H9 (cell line): Measurements from ENCODE around the gene ARSJ. TPM values are rescaled to one million over a fixed set of nuclear protein-coding genes. Genes with fewer than 3 reads are reported as not detected.

ENCODE experiments used
- DNase-seq: peaks from one replicate; pipeline ENCODE4 v3.0.0-alpha.2; 2017
- H2AFZ ChIP-seq: one replicate; pipeline ENCODE4 v1.6.1; 2013; ENCODE audit warnings: mild to moderate bottlenecking, low read length, control low read depth, moderate library complexity
- H2AK5ac ChIP-seq: 2 replicates; pipeline ENCODE4 v1.6.1; 2013; ENCODE audit warnings: low read length, control low read depth, mixed read lengths; ENCODE audit not compliant: insufficient read length
- H2BK120ac ChIP-seq: one replicate; pipeline ENCODE4 v1.6.1; 2013; ENCODE audit warnings: low read depth, mild to moderate bottlenecking, low read length, control low read depth, inconsistent platforms; ENCODE audit not compliant: poor library complexity, severe bottlenecking
- H2BK12ac ChIP-seq: 2 replicates; pipeline ENCODE4 v1.6.1; 2013; ENCODE audit warnings: low read length, control low read depth, mixed read lengths, low read depth; ENCODE audit not compliant: insufficient read length
- H2BK15ac ChIP-seq: 2 replicates; pipeline ENCODE4 v1.6.1; 2013; ENCODE audit warnings: low read depth, low read length, control low read depth
- H2BK20ac ChIP-seq: one replicate; pipeline ENCODE4 v1.6.1; 2013; ENCODE audit warnings: low read depth, mild to moderate bottlenecking, low read length, control low read depth, inconsistent platforms; ENCODE audit not compliant: poor library complexity, severe bottlenecking
- H2BK5ac ChIP-seq: 2 replicates; pipeline ENCODE4 v1.6.1; 2013; ENCODE audit warnings: low read length, control low read depth, mixed read lengths; ENCODE audit not compliant: insufficient read length
- H3K14ac ChIP-seq: 2 replicates; pipeline ENCODE4 v1.6.1; 2013; ENCODE audit warnings: low read length, control low read depth; ENCODE audit not compliant: insufficient read depth
- H3K18ac ChIP-seq: 2 replicates; pipeline ENCODE4 v1.6.1; 2013; ENCODE audit warnings: low read depth, mild to moderate bottlenecking, mixed read lengths, low read length, control low read depth; ENCODE audit not compliant: insufficient read length
- H3K23ac ChIP-seq: 2 replicates; pipeline ENCODE4 v1.6.1; 2013; ENCODE audit warnings: low read length, control low read depth, mixed read lengths, low read depth; ENCODE audit not compliant: insufficient read length
- H3K23me2 ChIP-seq: 2 replicates; pipeline ENCODE4 v1.6.1; 2013; ENCODE audit warnings: low read depth, mild to moderate bottlenecking, mixed read lengths, low read length, control low read depth; ENCODE audit not compliant: insufficient read length, poor library complexity, severe bottlenecking
- H3K27ac ChIP-seq: 2 replicates; pipeline ENCODE4 v1.5.1; 2013; ENCODE audit warnings: low read length, control low read depth, mixed read lengths, low read depth; ENCODE audit not compliant: insufficient read length
- H3K27me3 ChIP-seq: 2 replicates; pipeline ENCODE4 v1.6.1; 2013; ENCODE audit warnings: low read length, control low read depth, inconsistent platforms; ENCODE audit not compliant: insufficient read depth
- H3K4ac ChIP-seq: 2 replicates; pipeline ENCODE4 v1.6.1; 2013; ENCODE audit warnings: low read depth, mild to moderate bottlenecking, control low read depth, inconsistent platforms, low read length, moderate library complexity
- H3K4me1 ChIP-seq: 2 replicates; pipeline ENCODE4 v1.6.1; 2013; ENCODE audit warnings: low read length, control low read depth, inconsistent platforms; ENCODE audit not compliant: insufficient read depth
- H3K4me2 ChIP-seq: 2 replicates; pipeline ENCODE4 v1.6.1; 2013; ENCODE audit warnings: low read length, control low read depth, mixed read lengths; ENCODE audit not compliant: insufficient read length, insufficient read depth
- H3K56ac ChIP-seq: 2 replicates; pipeline ENCODE4 v1.6.1; 2013; ENCODE audit warnings: low read depth, mild to moderate bottlenecking, mixed read lengths, low read length, control low read depth; ENCODE audit not compliant: insufficient read length
- H3K79me1 ChIP-seq: 2 replicates; pipeline ENCODE4 v1.6.1; 2013; ENCODE audit warnings: low read depth, mild to moderate bottlenecking, moderate library complexity, low read length, control low read depth, inconsistent platforms; ENCODE audit not compliant: insufficient read depth, poor library complexity, severe bottlenecking
- H3K79me2 ChIP-seq: 2 replicates; pipeline ENCODE4 v1.6.1; 2013; ENCODE audit warnings: low read length, control low read depth, inconsistent platforms; ENCODE audit not compliant: insufficient read depth
- H3K9ac ChIP-seq: 2 replicates; pipeline ENCODE4 v1.6.1; 2013; ENCODE audit warnings: low read length, control low read depth, mixed read lengths; ENCODE audit not compliant: insufficient read length; ENCODE audit errors: extremely low read depth
- H3K9me3 ChIP-seq: one replicate; pipeline ENCODE4 v1.6.1; 2013; ENCODE audit warnings: low read depth, low read length, inconsistent platforms; ENCODE audit not compliant: control insufficient read depth
- H3T11ph ChIP-seq: one replicate; pipeline ENCODE4 v1.6.1; 2013; ENCODE audit warnings: mild to moderate bottlenecking, low read length, control low read depth, inconsistent platforms
- H4K20me1 ChIP-seq: one replicate; pipeline ENCODE4 v1.6.1; 2013; ENCODE audit not compliant: control insufficient read depth, insufficient read length, insufficient read depth
- H4K5ac ChIP-seq: 2 replicates; pipeline ENCODE4 v1.6.1; 2013; ENCODE audit warnings: low read depth, mild to moderate bottlenecking, mixed read lengths, low read length, control low read depth; ENCODE audit not compliant: insufficient read length
- H4K8ac ChIP-seq: replicated peaks from 2 replicates; pipeline ENCODE4 v1.6.1; 2013; ENCODE audit warnings: low read length, control low read depth, mixed read lengths, low read depth; ENCODE audit not compliant: insufficient read length
- H4K91ac ChIP-seq: 2 replicates; pipeline ENCODE4 v1.6.1; 2013; ENCODE audit warnings: low read depth, mild to moderate bottlenecking, moderate library complexity, mixed read lengths, low read length, control low read depth; ENCODE audit not compliant: insufficient read length
- H3K27ac Mint-ChIP-seq, 3 experiments: 2 replicates in 2 of 3; 3 replicates in 1 of 3; pipeline ENCODE4 v1.8.0; 2020 to 2021; ENCODE audit warnings: mixed read lengths in 3 of 3, mild to moderate bottlenecking in 1 of 3, moderate library complexity in 1 of 3
- H3K27me3 Mint-ChIP-seq: 2 replicates; pipeline ENCODE4 v1.8.0; 2021; ENCODE audit warnings: low read depth, mild to moderate bottlenecking, moderate library complexity, mixed read lengths
- H3K36me3 Mint-ChIP-seq, 3 experiments: 2 replicates in 2 of 3; 3 replicates in 1 of 3; pipeline ENCODE4 v1.8.0; 2020 to 2021; ENCODE audit warnings: low read depth in 3 of 3, mixed read lengths in 3 of 3; ENCODE audit not compliant: insufficient read depth in 1 of 3
- H3K4me1 Mint-ChIP-seq, 2 experiments: 2 replicates each; pipeline ENCODE4 v1.8.0; 2020; ENCODE audit warnings: mixed read lengths in 2 of 2
- H3K4me3 Mint-ChIP-seq, 2 experiments: 2 replicates in 1 of 2; 3 replicates in 1 of 2; pipeline ENCODE4 v1.8.0; 2020 to 2021; ENCODE audit warnings: mild to moderate bottlenecking in 2 of 2, mixed read lengths in 2 of 2, moderate library complexity in 1 of 2
- H3K9me3 Mint-ChIP-seq, 2 experiments: 2 replicates in 1 of 2; 3 replicates in 1 of 2; pipeline ENCODE4 v1.8.0; 2020; ENCODE audit warnings: mild to moderate bottlenecking in 2 of 2, mixed read lengths in 2 of 2, moderate library complexity in 1 of 2
- total RNA-seq: library from RNA; stranded (reverse); gene quantifications from 2 replicates; pipeline ENCODE4 v1.2.1, GENCODE V29; 2021
- TF ChIP-seq, protein P1 (sequence below): fragments of 200-600 bp; sonication (generic); conservative IDR thresholded peaks from 3 replicates; pipeline ENCODE4 v1.8.0; 2021; ENCODE audit warnings: antibody characterized with exemption, mild to moderate bottlenecking

The ARSJ gene
- total RNA-seq, 1 experiment from 2014 or later, result 1.1 TPM

GRCh38 chr4:113908829-113909228 is 70.6 kb downstream of the ARSJ start:
- Histone ChIP-seq H4K5ac (no peak overlapping the region), H2BK120ac (no peak overlapping the region), H2BK5ac (no peak overlapping the region), H3K79me2 (no peaks in the 10 kb centered on the region), H4K8ac (no peak overlapping the region), H3K4me1 (no peaks in the 10 kb centered on the region), H3T11ph (no peak overlapping the region), H2BK12ac (no peak overlapping the region), H3K27me3 (no peaks in the 10 kb centered on the region), H3K9me3 (no peaks in the 10 kb centered on the region), H3K14ac (no peak overlapping the region), H2BK20ac (no peak overlapping the region), H3K56ac (no peak overlapping the region), H2BK15ac (no peak overlapping the region), H3K9ac (no peak overlapping the region), H3K4ac (no peak overlapping the region), H2AK5ac (no peak overlapping the region), H4K20me1 (no peaks in the 10 kb centered on the region), H4K91ac (no peak overlapping the region), H3K23ac (no peak overlapping the region), H3K27ac (no peak overlapping the region), H3K23me2 (no peaks in the 10 kb centered on the region), H3K4me2 (no peak overlapping the region), H3K18ac (no peak overlapping the region), H3K79me1 (no peaks in the 10 kb centered on the region), H2AFZ (no peak overlapping the region)
- Mint-ChIP-seq H3K27ac (no peak overlapping the region), H3K4me3 (no peak overlapping the region), H3K4me1 (peaks cover 0 to 3% of the 10 kb centered on the region in 2 experiments; a peak in 2 of 4 replicates), H3K27me3 (no peaks in the 10 kb centered on the region), H3K36me3 (peaks cover 0 to 14% (median 0%) of the 10 kb centered on the region in 3 experiments; a peak in 1 of 7 replicates), H3K9me3 (peaks cover 3 to 7% of the 10 kb centered on the region in 2 experiments; a peak in 4 of 5 replicates)
- DNase-seq, result no peak
- TF ChIP-seq, protein P1, sequence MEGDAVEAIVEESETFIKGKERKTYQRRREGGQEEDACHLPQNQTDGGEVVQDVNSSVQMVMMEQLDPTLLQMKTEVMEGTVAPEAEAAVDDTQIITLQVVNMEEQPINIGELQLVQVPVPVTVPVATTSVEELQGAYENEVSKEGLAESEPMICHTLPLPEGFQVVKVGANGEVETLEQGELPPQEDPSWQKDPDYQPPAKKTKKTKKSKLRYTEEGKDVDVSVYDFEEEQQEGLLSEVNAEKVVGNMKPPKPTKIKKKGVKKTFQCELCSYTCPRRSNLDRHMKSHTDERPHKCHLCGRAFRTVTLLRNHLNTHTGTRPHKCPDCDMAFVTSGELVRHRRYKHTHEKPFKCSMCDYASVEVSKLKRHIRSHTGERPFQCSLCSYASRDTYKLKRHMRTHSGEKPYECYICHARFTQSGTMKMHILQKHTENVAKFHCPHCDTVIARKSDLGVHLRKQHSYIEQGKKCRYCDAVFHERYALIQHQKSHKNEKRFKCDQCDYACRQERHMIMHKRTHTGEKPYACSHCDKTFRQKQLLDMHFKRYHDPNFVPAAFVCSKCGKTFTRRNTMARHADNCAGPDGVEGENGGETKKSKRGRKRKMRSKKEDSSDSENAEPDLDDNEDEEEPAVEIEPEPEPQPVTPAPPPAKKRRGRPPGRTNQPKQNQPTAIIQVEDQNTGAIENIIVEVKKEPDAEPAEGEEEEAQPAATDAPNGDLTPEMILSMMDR, result no peak
